ENCODE data around the gene MYADML2.
"Not testable (repeated sequence)": the region's sequence is repeated elsewhere in the genome, so short reads cannot be mapped to it uniquely, and the experiment has no call there.

The MYADML2 gene

DNA sequence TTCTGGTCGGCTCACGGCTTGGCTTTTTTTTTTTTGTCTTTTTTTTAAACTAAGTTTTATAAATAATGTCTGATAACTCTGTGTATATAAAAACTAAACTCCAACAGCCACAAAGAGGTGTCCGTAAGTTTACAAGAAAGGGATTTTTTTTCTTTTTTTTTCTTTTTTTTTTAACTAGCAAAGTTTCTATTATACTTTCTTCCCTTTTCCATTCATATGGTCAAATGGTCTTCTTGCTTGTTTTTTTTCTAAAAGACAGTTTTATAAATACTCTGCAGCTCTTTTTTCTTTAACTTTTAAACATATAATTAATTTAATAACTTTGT, 25.5 kb downstream of the MYADML2 start:
- Histone ChIP-seq H3K9me3 (ENCODE audit: control insufficient read depth, insufficient read depth, low read length) (no peaks in the 10 kb centered on the region), H3K27ac (ENCODE audit: low read length) (no peak overlapping the region), H3K4me1 (ENCODE audit: control insufficient read depth, insufficient read depth, low read length) (peaks cover 25% of the 10 kb centered on the region), H3K36me3 (ENCODE audit: control insufficient read depth, insufficient read depth, low read length) (peaks cover 9% of the 10 kb centered on the region; the same call in 1 of the 2 replicates), H3K27me3 (ENCODE audit: control insufficient read depth, insufficient read depth, low read length) (no peaks in the 10 kb centered on the region), H3K4me3 (ENCODE audit: low read length) (no peak overlapping the region)
- WGBS (ENCODE audit: insufficient coverage, insufficient read length): no CpG with 5 or more reads among the region's 3 CpGs
- no peak for DNase-seq (ENCODE audit: low read depth, low spot score)

DNA sequence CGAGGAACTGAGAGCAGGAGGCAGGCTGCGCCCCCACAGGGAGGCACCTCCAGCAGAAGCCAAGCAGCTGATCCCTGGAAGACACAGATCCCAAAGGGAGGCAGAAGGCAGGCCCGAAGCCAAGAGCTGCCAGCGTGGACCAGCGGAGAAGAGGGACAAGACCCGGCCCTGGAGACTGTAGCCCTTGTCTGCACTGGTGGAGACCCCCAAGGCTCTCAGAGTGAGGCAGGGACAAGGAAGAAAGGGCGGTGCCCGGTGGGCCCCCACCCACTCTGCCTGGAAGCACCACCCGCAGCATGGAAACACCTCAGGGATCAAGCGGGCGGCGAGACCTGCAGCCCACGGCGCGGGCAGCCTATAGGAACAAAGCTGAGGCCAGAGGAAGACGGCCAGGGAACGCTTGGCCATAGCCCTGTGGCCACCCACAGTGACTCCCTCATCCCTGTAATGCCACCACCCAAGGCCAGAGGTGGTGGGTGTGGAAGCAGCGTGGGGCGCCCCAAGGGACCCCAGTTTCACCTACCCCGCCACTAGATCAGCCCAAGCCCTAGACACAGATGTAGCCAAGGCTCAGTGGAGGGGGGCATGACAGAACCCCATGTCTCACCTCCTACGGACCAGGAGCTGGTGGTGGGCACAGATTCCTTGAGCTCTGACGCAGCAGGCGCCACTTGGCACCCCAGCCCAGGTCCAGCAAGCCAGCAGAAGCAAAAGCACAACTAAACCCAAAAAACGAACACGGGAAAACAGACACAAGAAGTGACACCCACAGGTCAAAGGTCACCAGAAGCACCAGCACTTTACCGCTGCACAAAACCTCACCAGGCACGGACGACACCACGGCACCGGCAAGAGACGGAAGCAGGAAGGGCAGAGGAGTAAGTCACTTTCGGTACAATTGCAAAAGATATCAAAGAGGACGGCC, 26.2 kb downstream of the MYADML2 start:
- no CpG with 5 or more reads among the region's 33 CpGs for WGBS (ENCODE audit: insufficient coverage, insufficient read length)
- Histone ChIP-seq H3K9me3 (ENCODE audit: control insufficient read depth, insufficient read depth, low read length) (no peaks in the 10 kb centered on the region), H3K27me3 (ENCODE audit: control insufficient read depth, insufficient read depth, low read length) (no peaks in the 10 kb centered on the region), H3K27ac (ENCODE audit: low read length) (no peak overlapping the region), H3K4me3 (ENCODE audit: low read length) (no peak overlapping the region), H3K36me3 (ENCODE audit: control insufficient read depth, insufficient read depth, low read length) (peaks cover 9% of the 10 kb centered on the region; the same call in 1 of the 2 replicates), H3K4me1 (ENCODE audit: control insufficient read depth, insufficient read depth, low read length) (peaks cover 21% of the 10 kb centered on the region)
- no peak for DNase-seq (ENCODE audit: low read depth, low spot score)

DNA sequence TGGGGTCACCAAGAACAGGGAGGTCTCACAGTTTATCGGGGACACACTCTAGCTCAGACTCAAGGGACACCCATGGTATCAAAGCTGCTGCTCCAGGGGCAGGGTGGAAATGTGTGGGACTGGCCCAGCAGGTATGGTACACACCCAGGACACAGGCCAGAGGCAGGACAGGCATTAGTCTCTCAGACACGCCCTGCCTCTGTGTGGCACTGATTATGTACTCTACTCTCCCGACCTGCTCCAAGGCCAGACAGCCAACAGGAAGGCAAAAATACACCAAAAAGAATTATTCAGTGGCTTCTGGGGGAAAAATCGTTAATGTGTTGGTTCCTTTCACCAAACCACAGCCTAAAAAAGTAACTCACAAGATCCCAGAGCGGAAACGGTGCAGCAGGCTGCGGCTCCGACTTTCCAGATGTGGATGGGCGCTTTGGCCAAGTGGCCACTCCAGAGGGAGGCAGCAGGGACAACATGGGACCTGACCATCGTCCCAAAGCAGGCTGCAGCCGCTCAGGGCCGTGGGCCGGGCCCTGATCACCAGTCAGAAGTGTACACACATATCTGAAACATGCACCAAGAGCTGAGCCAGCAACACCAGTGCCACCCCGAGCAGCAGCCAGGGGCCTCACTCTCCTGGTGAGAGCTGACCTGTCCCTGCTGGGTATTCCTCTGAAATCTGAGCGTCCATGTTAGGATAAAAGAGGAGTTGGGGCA, 28.0 kb downstream of the MYADML2 start:
- Histone ChIP-seq H3K4me3 (ENCODE audit: low read length) (no peak overlapping the region), H3K27ac (ENCODE audit: low read length) (no peak overlapping the region), H3K36me3 (ENCODE audit: control insufficient read depth, insufficient read depth, low read length) (peaks cover 24% of the 10 kb centered on the region), H3K9me3 (ENCODE audit: control insufficient read depth, insufficient read depth, low read length) (no peaks in the 10 kb centered on the region), H3K27me3 (ENCODE audit: control insufficient read depth, insufficient read depth, low read length) (no peaks in the 10 kb centered on the region), H3K4me1 (ENCODE audit: control insufficient read depth, insufficient read depth, low read length) (peaks cover 10% of the 10 kb centered on the region)
- WGBS (ENCODE audit: insufficient coverage, insufficient read length): no CpG with 5 or more reads among the region's 15 CpGs
- no peak for DNase-seq (ENCODE audit: low read depth, low spot score)

- H3K27me3 ChIP-seq (ENCODE audit: control insufficient read depth, insufficient read depth, low read length); H3K4me3 ChIP-seq (ENCODE audit: low read length); H3K27ac ChIP-seq (ENCODE audit: low read length); H3K4me1 ChIP-seq (ENCODE audit: control insufficient read depth, insufficient read depth, low read length); H3K9me3 ChIP-seq (ENCODE audit: control insufficient read depth, insufficient read depth, low read length); DNase-seq (ENCODE audit: low read depth, low spot score): not testable (repeated sequence)
- peaks cover 31% of the 10 kb centered on the region for H3K36me3 ChIP-seq (ENCODE audit: control insufficient read depth, insufficient read depth, low read length)
- WGBS (ENCODE audit: insufficient coverage, insufficient read length): no CpG with 5 or more reads among the region's 9 CpGs
These were observed 28.7 kb downstream of the MYADML2 start for GRCh38 chr17:81918333-81918669.

GRCh38 chr17:81917565-81918332, 29.3 kb downstream of the MYADML2 start, which contains the start of gene SIRT7:
TSS of gene SIRT7 (minus strand) at chr17:81918176. CDS start at chr17:81918131, 45 bp downstream.
- WGBS (ENCODE audit: insufficient coverage, insufficient read length): no CpG with 5 or more reads among the region's 94 CpGs
- Histone ChIP-seq H3K27ac (ENCODE audit: low read length) (no peak within 1 kb of the TSS), H3K36me3 (ENCODE audit: control insufficient read depth, insufficient read depth, low read length) (peaks cover 32% of the 10 kb centered on the region), H3K9me3 (ENCODE audit: control insufficient read depth, insufficient read depth, low read length) (no peaks in the 10 kb centered on the region), H3K4me1 (ENCODE audit: control insufficient read depth, insufficient read depth, low read length) (peaks cover 4% of the 10 kb centered on the region), H3K27me3 (ENCODE audit: control insufficient read depth, insufficient read depth, low read length) (no peaks in the 10 kb centered on the region), H3K4me3 (ENCODE audit: low read length) (peak within 1 kb of the TSS; percentile 59)
- no peak for DNase-seq (ENCODE audit: low read depth, low spot score)

- no CpG with 5 or more reads among the region's 21 CpGs for WGBS (ENCODE audit: insufficient coverage, insufficient read length)
- Histone ChIP-seq H3K36me3 (ENCODE audit: control insufficient read depth, insufficient read depth, low read length) (peaks cover 34% of the 10 kb centered on the region), H3K27ac (ENCODE audit: low read length) (no peak overlapping the region), H3K9me3 (ENCODE audit: control insufficient read depth, insufficient read depth, low read length) (no peaks in the 10 kb centered on the region), H3K4me3 (ENCODE audit: low read length) (no peak overlapping the region), H3K27me3 (ENCODE audit: control insufficient read depth, insufficient read depth, low read length) (no peaks in the 10 kb centered on the region), H3K4me1 (ENCODE audit: control insufficient read depth, insufficient read depth, low read length) (peaks cover 3% of the 10 kb centered on the region; the same call in 1 of the 2 replicates)
- no peak for DNase-seq (ENCODE audit: low read depth, low spot score)
These were observed 30.6 kb downstream of the MYADML2 start for GRCh38 chr17:81916234-81917001.

- WGBS (ENCODE audit: insufficient coverage, insufficient read length): no CpG with 5 or more reads among the region's 12 CpGs
These were observed 31.7 kb downstream of the MYADML2 start for GRCh38 chr17:81915331-81915730.

DNA sequence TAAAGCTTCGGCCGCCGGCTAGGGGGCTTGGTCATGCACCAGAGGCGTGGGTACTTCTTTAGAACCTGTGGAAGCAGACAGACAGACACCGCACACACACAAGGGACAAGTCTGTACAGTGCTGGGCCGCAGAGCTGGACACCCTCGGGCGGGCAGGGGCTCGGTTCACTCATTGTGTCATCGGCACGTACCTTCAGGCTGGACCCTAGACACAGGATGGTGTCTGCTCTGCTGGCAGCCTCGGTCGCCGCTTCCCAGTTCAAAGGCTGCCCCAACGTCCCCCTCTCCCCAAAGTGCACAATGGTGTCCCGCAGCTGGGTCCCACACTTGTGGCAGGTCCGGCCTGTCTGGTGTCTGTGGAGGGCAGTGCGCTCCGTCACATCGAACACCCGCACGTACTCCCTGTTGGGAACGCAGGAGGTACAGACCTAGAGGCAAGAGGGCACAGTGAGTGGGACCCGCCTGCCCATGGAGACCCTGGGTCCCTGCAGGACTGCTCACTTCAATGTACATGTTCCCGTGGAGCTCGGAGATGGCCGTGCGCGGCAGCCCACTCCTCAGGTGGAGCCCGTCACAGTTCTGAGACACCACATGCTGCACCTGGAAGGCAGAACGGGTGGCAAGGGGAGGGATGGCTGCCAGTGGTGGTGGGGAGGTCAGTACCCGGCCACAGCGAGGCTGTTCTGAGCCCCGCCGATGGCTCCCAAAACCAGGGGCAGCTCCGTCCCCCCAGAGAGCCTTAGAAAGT, 32.8 kb downstream of the MYADML2 start:
- Histone ChIP-seq H3K4me1 (ENCODE audit: control insufficient read depth, insufficient read depth, low read length) (peaks cover 7% of the 10 kb centered on the region; the same call in 1 of the 2 replicates), H3K27ac (ENCODE audit: low read length) (no peak overlapping the region), H3K4me3 (ENCODE audit: low read length) (no peak overlapping the region), H3K36me3 (ENCODE audit: control insufficient read depth, insufficient read depth, low read length) (peaks cover 30% of the 10 kb centered on the region), H3K9me3 (ENCODE audit: control insufficient read depth, insufficient read depth, low read length) (no peaks in the 10 kb centered on the region), H3K27me3 (ENCODE audit: control insufficient read depth, insufficient read depth, low read length) (no peaks in the 10 kb centered on the region)
- no CpG with 5 or more reads among the region's 36 CpGs for WGBS (ENCODE audit: insufficient coverage, insufficient read length)
- no peak for DNase-seq (ENCODE audit: low read depth, low spot score)

More at GRCh38 chr17:81915331-81915730, 31.7 kb downstream of the MYADML2 start:
- peaks cover 4% of the 10 kb centered on the region; the same call in 1 of the 2 replicates for H3K4me1 ChIP-seq (ENCODE audit: control insufficient read depth, insufficient read depth, low read length)
- no peak for DNase-seq (ENCODE audit: low read depth, low spot score)
- H3K9me3 ChIP-seq (ENCODE audit: control insufficient read depth, insufficient read depth, low read length): no peaks in the 10 kb centered on the region
- H3K36me3 ChIP-seq (ENCODE audit: control insufficient read depth, insufficient read depth, low read length): peaks cover 29% of the 10 kb centered on the region
- H3K27ac ChIP-seq (ENCODE audit: low read length): no peak overlapping the region
- H3K27me3 ChIP-seq (ENCODE audit: control insufficient read depth, insufficient read depth, low read length): no peaks in the 10 kb centered on the region
- no peak overlapping the region for H3K4me3 ChIP-seq (ENCODE audit: low read length)

DNA sequence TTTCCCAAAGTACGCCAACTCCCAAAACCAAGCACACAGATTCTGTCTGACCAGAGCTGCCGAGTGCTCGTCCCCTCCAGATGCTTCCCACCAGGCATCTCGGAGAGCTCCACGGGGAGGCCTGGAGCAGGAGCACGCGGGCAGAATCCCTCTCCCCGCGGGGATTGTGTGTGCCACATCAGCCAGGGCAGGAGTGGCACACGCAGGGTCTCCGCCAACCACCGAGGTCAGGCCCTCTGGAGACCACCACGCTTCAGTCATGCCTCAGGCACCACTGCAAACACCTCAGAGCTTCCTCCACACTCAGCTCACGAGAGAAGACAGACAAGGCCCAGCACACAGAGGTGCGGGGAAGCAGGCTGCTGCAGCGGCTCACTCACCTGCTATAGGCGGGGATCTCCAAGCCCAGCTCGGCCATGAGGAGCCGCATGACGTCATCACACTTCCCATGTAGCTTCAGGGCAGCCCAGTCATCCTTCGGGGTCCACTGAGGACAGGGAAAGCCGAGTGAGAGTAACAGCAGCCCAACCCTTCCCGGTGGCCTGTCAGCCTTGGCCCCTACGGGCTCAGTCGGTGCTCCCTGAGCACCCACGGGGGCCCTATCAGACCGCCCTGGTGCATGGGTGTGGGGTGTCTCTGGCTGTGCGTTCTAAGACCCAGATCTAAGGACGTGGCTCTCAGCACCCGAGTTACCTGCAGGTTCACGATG, 33.5 kb downstream of the MYADML2 start:
- Histone ChIP-seq H3K27me3 (ENCODE audit: control insufficient read depth, insufficient read depth, low read length) (no peaks in the 10 kb centered on the region), H3K9me3 (ENCODE audit: control insufficient read depth, insufficient read depth, low read length) (no peaks in the 10 kb centered on the region), H3K27ac (ENCODE audit: low read length) (no peak overlapping the region), H3K4me1 (ENCODE audit: control insufficient read depth, insufficient read depth, low read length) (peaks cover 7% of the 10 kb centered on the region), H3K36me3 (ENCODE audit: control insufficient read depth, insufficient read depth, low read length) (peaks cover 33% of the 10 kb centered on the region), H3K4me3 (ENCODE audit: low read length) (no peak overlapping the region)
- DNase-seq (ENCODE audit: low read depth, low spot score): no peak
- no CpG with 5 or more reads among the region's 31 CpGs for WGBS (ENCODE audit: insufficient coverage, insufficient read length)

Data from iPS DF 6.9 (cell line).